Common myeloid progenitor, CD34-positive (primary cell): ENCODE results near the gene FMO1.
"Not testable (repeated sequence)": the region's sequence is repeated elsewhere in the genome, so short reads cannot be mapped to it uniquely, and the experiment has no call there.

ENCODE experiments used
- CTCF ChIA-PET: fragments of 350-600 bp; sonication (Branson Sonifier 250); formaldehyde crosslinking; loops from one replicate; lab custom pipeline; 2021; ENCODE audit warnings: antibody characterized with exemption; lab: Charles Lee
- POLR2A ChIA-PET: fragments of 350-600 bp; sonication (Branson Sonifier 250); formaldehyde crosslinking; loops from one replicate; lab custom pipeline; 2021; ENCODE audit warnings: antibody characterized with exemption; lab: Charles Lee
- DNase-seq, 3 donors: peaks; one replicate each; pipeline versions ENCODE4 v3.0.0 to v3.0.0-alpha.2; 2013
- H3K27ac ChIP-seq, 2 experiments: 1 replicate in 1 of 2; 2 replicates in 1 of 2; pipeline ENCODE4 v1.7.0; 2013; ENCODE audit warnings: inconsistent platforms in 2 of 2, low read length in 2 of 2, mild to moderate bottlenecking in 2 of 2, low read depth in 1 of 2, moderate library complexity in 1 of 2; ENCODE audit not compliant: severe bottlenecking in 2 of 2, insufficient read depth in 1 of 2, poor library complexity in 1 of 2
- H3K27me3 ChIP-seq, 5 experiments: replicated peaks in 2 of 5; 1 replicate in 3 of 5; 2 replicates in 2 of 5; pipeline versions ENCODE4 v1.6.1 to v1.7.0; 2013; ENCODE audit warnings: low read length in 4 of 5, mild to moderate bottlenecking in 2 of 5, moderate library complexity in 2 of 5, inconsistent platforms in 1 of 5; ENCODE audit not compliant: insufficient read depth in 5 of 5, control insufficient read depth in 4 of 5
- H3K36me3 ChIP-seq, 4 experiments: 1 replicate in 2 of 4; 2 replicates in 2 of 4; pipeline versions ENCODE4 v1.6.1 to v1.7.0; 2013; ENCODE audit warnings: low read length in 3 of 4, control low read depth in 1 of 4, mild to moderate bottlenecking in 1 of 4; ENCODE audit not compliant: control insufficient read depth in 4 of 4, insufficient read depth in 4 of 4
- H3K4me1 ChIP-seq, 4 experiments: 1 replicate in 3 of 4; 2 replicates in 1 of 4; pipeline versions ENCODE4 v1.6.1 to v1.7.1; 2013; ENCODE audit warnings: low read length in 3 of 4, mild to moderate bottlenecking in 3 of 4, control low read depth in 1 of 4, inconsistent platforms in 1 of 4, moderate library complexity in 1 of 4; ENCODE audit not compliant: control insufficient read depth in 4 of 4, insufficient read depth in 4 of 4; ENCODE audit errors: control extremely low read depth in 1 of 4
- H3K4me3 ChIP-seq, 7 experiments: 1 replicate in 4 of 7; 2 replicates in 3 of 7; pipeline versions ENCODE4 v1.5.1 to v1.7.0; 2013; ENCODE audit warnings: mild to moderate bottlenecking in 7 of 7, low read length in 6 of 7, moderate library complexity in 6 of 7, inconsistent platforms in 2 of 7, low read depth in 2 of 7, control low read depth in 1 of 7; ENCODE audit not compliant: insufficient read depth in 4 of 7, control insufficient read depth in 1 of 7; ENCODE audit errors: extremely low read depth in 1 of 7
- H3K9me3 ChIP-seq, 5 experiments: 1 replicate in 4 of 5; 2 replicates in 1 of 5; pipeline versions ENCODE4 v1.6.1 to v1.7.1; 2013; ENCODE audit warnings: low read length in 4 of 5, mild to moderate bottlenecking in 2 of 5, inconsistent platforms in 1 of 5, low read depth in 1 of 5, moderate library complexity in 1 of 5; ENCODE audit not compliant: control insufficient read depth in 4 of 5, insufficient read depth in 2 of 5; ENCODE audit errors: control extremely low read depth in 1 of 5
- WGBS: methylation state at CpG from one replicate; pipeline ENCODE4 v1.1.5; 2013; ENCODE audit not compliant: insufficient coverage; 5-methylcytosine and 5-hydroxymethylcytosine counted together

FMO1 gene

GRCh38 chr1:171221665-171222591 lies 26.4 kb upstream of the FMO1 start:
- H3K4me3 ChIP-seq = no peak overlapping the region
- ChIA-PET POLR2A (no interaction called here), CTCF (no interaction called here)
- no peaks in the 10 kb centered on the region for H3K9me3 ChIP-seq
- no peaks in the 10 kb centered on the region for H3K4me1 ChIP-seq
- no peaks in the 10 kb centered on the region for H3K36me3 ChIP-seq
- no peak for DNase-seq
- H3K27me3 ChIP-seq = peaks cover 0 to 3% (median 0%) of the 10 kb centered on the region in 5 experiments
- no peak overlapping the region for H3K27ac ChIP-seq
- WGBS = 93% methylated on average over 4 of the region's 5 CpGs

- ChIA-PET POLR2A (no interaction called here), CTCF (interaction anchor here (0.7 kb wide), 1 partner anchor 90 kb away, joined by 3 read pairs; no protein-coding TSS in a partner anchor)
- 95% methylated on average over 5 of the region's 5 CpGs for WGBS
- H3K4me1 ChIP-seq = no peaks in the 10 kb centered on the region
- no peak overlapping the region for H3K4me3 ChIP-seq
- no peaks in the 10 kb centered on the region for H3K36me3 ChIP-seq
- no peaks in the 10 kb centered on the region for H3K9me3 ChIP-seq
- DNase-seq = no peak
- peaks cover 0 to 3% (median 0%) of the 10 kb centered on the region in 5 experiments for H3K27me3 ChIP-seq
- H3K27ac ChIP-seq = no peak overlapping the region
Measured at GRCh38 chr1:171222936-171223335, 25.4 kb upstream of the FMO1 start.

- H3K9me3 ChIP-seq, H3K27ac ChIP-seq, H3K27me3 ChIP-seq, H3K36me3 ChIP-seq, CTCF ChIA-PET, POLR2A ChIA-PET, DNase-seq, H3K4me1 ChIP-seq, H3K4me3 ChIP-seq: not testable (repeated sequence)
- 94% methylated on average over 4 of the region's 4 CpGs for WGBS
Measured at GRCh38 chr1:171224257-171224656, 24.0 kb upstream of the FMO1 start.

GRCh38 chr1:171226747-171227370 lies 21.4 kb upstream of the FMO1 start:
- DNase-seq = peak; percentile 43 to 68 (median 67)
- Histone ChIP-seq H3K4me3 (no peak overlapping the region), H3K27me3 (peaks cover 0 to 3% (median 0%) of the 10 kb centered on the region in 5 experiments), H3K4me1 (no peaks in the 10 kb centered on the region), H3K27ac (no peak overlapping the region), H3K36me3 (no peaks in the 10 kb centered on the region), H3K9me3 (no peaks in the 10 kb centered on the region)
- no CpG with 5 or more reads among the region's 1 CpG for WGBS
- POLR2A ChIA-PET = interaction anchor here (0.6 kb wide), 1 partner anchor 1791 kb away, joined by 5 read pairs; no protein-coding TSS in a partner anchor
- CTCF ChIA-PET = interaction anchor here (0.6 to 2.4 kb wide), 12 partner anchors 8 to 260 kb away, joined by 3 to 9 read pairs (median 4); no protein-coding TSS in a partner anchor

GRCh38 chr1:171231326-171231725 lies 17.0 kb upstream of the FMO1 start:
- ChIA-PET CTCF (interaction anchor here (1.6 kb wide), 1 partner anchor 14 kb away, joined by 6 read pairs; no protein-coding TSS in a partner anchor), POLR2A (no interaction called here)
- H3K27ac ChIP-seq = no peak overlapping the region
- no peak for DNase-seq
- H3K9me3 ChIP-seq = peaks cover 0 to under 1% (median 0%) of the 10 kb centered on the region in 5 experiments
- H3K36me3 ChIP-seq = no peaks in the 10 kb centered on the region
- H3K4me1 ChIP-seq = no peaks in the 10 kb centered on the region
- peaks cover 0 to 3% (median 2%) of the 10 kb centered on the region in 5 experiments for H3K27me3 ChIP-seq
- no peak overlapping the region for H3K4me3 ChIP-seq

- H3K9me3 ChIP-seq = peaks cover 0 to 9% (median 0%) of the 10 kb centered on the region in 5 experiments
- no CpG with 5 or more reads among the region's 1 CpG for WGBS
- no peak overlapping the region for H3K27ac ChIP-seq
- H3K4me1 ChIP-seq = no peaks in the 10 kb centered on the region
- ChIA-PET POLR2A (no interaction called here), CTCF (interaction anchor here (1.2 kb wide), 1 partner anchor 15 kb away, joined by 5 read pairs; the partner anchor contains the start of gene FMO1)
- DNase-seq = no peak
- H3K36me3 ChIP-seq = no peaks in the 10 kb centered on the region
- H3K4me3 ChIP-seq = no peak overlapping the region
- peaks cover 0 to 3% (median 2%) of the 10 kb centered on the region in 5 experiments for H3K27me3 ChIP-seq
Measured at GRCh38 chr1:171233183-171233582, 15.1 kb upstream of the FMO1 start.

GRCh38 chr1:171236231-171236630 lies 12.1 kb upstream of the FMO1 start:
- H3K4me3 ChIP-seq, POLR2A ChIA-PET, CTCF ChIA-PET, H3K36me3 ChIP-seq, H3K27me3 ChIP-seq, H3K27ac ChIP-seq, H3K9me3 ChIP-seq, H3K4me1 ChIP-seq: not testable (repeated sequence)
- DNase-seq = peak in 2 of 3 donors; percentile 49 to 67
- 95% methylated on average over 2 of the region's 4 CpGs for WGBS
